Myocyte (in vitro differentiated cells): ENCODE results near the gene TXNDC8. TPM values are rescaled to one million over a fixed set of nuclear protein-coding genes. Genes with fewer than 3 reads are reported as not detected.

Source experiments
- total RNA-seq: library from RNA; depleted of rRNA; stranded (reverse); fragments of >200 nt; gene quantifications from 2 replicates; pipeline ENCODE4 v1.2.3, GENCODE V29; 2014

TXNDC8 gene
- total RNA-seq, 1 donor from 2014 or later: not detected

Other genes with a start within 250 kb of the TXNDC8 start
- not detected in 2 replicates for gene C9orf152, start 129.7 kb downstream of the TXNDC8 start, total RNA-seq
- 110 and 113 TPM in 2 replicates for gene TXN, start 81.4 kb downstream of the TXNDC8 start, total RNA-seq
- gene SVEP1, start 241.9 kb upstream of the TXNDC8 start, total RNA-seq: 3.6 and 5.0 TPM in 2 replicates